Stimulated activated naive CD4-positive, alpha-beta T cell (primary cell): Measurements from ENCODE around the gene NTNG1.
A peak's percentile ranks its signal among the peaks of the same experiment; 100 is the strongest.
"Not testable (repeated sequence)": the region's sequence is repeated elsewhere in the genome, so short reads cannot be mapped to it uniquely, and the experiment has no call there.

Experiments used
- DNase-seq, 6 experiments: peaks; one replicate each; lab custom pipeline; 2025; lab: John Stamatoyannopoulos, UW

Gene NTNG1

DNA sequence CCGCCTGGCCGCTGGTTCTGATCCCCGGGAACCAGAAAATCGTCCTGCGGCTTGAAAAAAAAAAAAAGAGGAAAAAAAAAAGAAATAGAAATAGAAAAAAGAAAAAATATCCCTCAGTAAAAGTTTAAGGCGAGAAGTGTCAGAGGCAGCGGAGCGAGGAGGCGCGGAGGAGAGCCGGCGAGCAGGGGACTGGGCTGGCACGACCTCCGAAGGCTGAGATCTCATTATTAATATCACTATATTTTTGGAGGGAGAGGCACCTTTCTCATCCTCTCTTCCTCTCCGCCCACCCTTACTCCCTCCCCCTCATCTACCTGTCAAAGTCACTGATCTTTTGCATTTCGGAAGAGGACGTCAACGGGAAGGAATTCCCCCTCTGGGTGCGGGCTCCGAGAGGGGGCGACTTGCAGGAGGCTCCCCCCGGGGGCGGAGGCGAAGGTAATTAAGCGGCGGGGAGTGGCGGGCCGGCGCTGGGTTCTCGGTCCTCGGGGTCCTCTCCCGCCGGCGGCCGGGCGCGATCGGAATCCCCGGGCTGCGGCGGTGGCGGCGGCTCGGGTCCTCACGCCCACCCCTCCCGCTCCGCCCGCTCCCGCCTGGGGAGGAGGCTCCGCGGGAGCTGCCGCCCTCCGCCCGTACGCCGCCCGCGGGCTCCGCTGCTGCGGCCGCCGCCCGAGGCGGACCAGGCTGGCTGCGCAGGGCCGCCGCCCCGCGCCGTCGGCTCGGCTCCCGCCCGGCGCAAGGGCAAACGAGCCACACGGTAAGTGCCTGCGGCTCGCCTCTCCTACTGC lies at the start of gene NTNG1:
Gene NTNG1, plus strand, starts transcription at position 337 of the 788 bp plus-strand sequence.
- peak in 1 of 6 experiments; percentile 9 for DNase-seq

DNA sequence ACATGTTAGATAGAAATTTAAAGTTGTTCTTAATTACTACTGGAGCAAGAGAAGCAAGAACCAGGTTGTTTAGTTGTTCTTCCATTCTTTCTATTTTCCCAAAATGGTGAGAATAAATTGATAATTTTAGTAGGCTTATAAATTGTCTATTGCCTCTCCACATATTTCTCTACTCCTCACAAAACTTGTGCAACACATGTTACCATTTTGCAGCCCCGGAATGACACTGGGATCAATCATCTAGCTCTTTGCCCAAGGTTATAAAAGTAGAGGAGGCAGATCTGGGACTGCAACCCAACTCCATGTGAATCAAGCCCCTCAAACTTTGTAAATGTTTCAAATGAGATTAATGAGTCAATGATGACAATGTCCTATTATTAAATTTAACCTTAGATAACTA lies 49.4 kb upstream of the NTNG1 start:
- DNase-seq = no peak

DNA sequence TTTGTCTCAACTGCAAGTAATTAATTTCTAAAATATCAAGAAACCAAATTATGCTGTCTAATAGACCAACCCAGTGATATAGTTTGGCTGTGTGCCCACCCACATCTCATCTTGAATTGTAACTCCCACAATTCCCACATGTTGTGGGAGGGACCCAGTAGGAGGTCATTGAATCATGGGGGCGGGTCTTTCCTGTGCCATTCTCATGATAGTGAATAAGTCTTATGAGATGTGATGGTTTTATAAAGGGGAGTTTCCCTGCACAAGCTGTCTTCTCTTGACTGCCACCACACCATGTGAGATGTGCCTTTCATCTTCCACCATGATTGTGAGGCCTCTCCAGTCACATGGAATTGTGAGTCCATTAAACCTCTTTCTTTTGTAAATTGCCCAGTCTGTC lies 47.4 kb upstream of the NTNG1 start:
- not testable (repeated sequence) for DNase-seq

DNA sequence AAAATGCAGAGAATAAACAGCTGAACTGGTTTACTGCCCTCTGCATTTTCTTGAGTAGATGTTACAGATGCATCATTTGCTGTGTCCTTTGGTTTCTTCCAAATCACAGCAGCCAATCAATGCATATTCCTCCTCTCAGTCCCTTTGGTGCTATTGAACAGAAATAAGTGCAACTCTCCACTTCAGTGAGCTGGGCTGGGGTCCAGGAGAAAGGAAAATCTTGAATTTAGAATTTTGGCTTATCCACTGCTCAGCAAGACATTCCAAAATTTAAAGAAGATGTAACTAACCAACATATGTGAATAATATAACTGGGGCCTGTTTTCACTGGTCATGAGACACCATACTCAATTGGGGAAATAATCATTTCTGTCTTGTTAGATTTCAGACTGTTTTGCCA lies 45.2 kb upstream of the NTNG1 start:
- DNase-seq = no peak

DNA sequence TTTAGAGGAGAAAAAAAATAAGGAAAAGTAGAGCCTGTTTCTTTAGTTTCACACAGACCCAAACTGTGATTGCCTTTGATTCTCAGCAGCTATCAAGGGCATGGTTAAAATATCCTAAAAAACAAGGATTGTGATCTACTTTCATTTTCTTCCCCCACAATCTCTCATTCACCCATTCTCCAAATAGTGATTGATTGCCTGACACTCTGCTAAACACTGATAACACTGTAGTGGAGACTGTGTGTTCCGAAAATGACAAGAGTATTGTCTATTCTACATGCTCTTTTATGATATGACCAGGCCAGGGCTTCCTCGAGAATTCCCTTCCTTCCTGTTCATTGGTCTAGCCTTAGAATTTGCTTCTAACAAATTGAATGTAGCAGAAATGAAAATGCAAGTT lies 44.1 kb upstream of the NTNG1 start:
- no peak for DNase-seq

DNA sequence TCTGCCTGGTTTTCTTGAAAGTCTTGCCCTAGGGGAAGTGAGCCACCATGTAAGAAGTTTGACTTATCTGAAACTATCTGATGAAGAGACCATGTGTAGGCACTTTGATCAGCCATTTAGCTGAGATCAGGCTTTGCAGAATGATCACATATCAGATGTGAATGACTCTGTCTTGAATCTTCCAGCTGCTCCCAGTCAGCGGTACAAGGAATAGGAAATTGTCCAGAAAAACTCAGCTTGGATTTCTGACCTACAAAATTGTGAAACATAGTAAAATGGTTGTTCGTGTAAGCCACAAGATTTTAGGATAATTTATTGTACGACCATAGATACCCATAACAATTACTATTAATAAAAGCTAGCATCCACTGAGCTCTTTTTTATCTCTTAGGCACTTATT lies 41.9 kb upstream of the NTNG1 start:
- no peak for DNase-seq

DNA sequence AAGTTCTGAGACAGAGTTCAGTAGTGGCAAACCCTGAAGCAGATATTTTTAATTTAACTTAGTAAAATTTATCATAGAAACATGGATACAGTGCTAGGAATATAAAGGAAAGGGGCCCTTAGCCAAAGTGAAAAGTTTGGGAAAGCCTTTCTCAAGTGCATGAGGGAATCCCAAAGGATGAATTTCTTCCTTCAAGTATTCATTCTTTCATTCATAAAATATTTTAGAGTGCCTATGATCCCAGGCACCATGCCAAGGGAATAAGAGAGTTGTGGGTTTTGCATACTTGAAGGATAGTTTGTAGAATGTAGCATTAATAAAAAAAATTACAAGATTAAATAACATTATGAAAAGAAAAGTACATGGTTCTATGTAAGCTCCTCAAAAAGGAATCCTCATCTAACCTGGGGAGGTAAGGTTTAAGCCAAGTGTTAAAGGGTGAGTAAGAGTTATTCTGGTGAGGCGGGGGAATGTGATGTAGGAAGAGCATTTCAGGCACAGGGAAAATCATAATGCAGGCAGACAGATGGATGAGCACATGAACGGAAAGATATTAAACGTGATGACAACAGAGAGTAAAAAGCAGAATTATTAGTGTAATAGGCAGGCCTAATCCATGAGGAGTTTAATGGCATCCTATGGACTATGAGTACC lies 40.4 kb upstream of the NTNG1 start:
- DNase-seq = no peak

DNA sequence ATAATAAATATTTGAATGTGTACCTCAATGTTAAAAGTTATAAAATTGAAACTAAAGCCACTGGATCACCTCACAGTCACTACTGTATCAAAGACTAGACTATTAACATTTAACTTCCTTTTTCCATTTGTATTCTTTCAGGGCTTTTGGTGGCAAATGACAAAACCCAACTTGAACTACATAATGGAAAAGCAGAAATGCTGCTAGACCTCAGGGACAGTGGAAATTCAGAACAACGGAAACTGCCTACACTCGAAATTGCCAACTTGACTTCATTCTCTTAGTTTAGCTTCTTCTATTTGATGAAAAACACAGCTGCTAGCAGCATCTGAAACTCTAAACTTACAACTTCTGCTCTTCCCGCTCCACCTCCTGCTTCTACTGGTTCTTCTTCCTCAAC lies 34.9 kb upstream of the NTNG1 start:
- DNase-seq = no peak

DNA sequence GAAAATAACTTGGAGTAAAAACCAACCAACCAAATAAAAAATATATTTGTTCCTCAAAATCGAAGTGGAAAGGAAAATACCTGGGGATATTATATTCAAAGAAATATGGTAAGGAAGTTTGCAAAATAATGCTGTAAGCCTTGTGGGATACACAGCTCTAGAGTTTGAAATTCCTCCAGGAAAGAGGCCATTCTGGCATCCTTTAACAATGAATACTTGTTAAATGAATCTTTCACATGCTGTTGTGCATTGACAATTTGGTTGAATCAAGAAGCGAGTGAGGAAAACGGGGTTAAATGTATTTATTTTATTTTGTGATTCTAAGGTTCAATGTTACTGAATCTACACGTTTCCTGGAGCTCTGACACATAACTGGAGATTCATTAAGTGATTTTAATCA lies 30.5 kb upstream of the NTNG1 start:
- no peak for DNase-seq

DNA sequence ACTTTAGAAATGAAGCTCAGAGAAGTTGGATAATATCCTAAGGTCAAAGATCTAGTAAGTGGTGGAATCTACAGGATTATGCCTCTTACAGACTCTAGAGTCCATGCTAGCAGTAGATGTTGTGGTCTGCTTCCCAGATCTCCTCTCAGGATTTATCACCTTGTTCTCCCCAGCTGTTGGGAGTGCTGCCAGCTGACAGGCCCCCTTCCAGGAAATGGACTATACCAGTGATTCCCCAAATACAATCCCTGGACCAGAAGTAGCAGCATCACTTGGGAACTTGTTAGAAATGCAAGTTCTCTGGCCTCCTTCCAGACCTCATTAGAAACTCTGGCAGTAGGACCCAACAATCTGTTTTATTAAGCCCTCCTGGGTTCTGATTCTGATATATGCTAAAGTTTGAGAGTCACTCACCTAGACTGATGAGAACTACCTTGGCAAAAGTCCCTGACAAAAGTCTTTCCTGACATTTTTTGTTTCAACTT lies 24.5 kb upstream of the NTNG1 start:
- no peak for DNase-seq

DNA sequence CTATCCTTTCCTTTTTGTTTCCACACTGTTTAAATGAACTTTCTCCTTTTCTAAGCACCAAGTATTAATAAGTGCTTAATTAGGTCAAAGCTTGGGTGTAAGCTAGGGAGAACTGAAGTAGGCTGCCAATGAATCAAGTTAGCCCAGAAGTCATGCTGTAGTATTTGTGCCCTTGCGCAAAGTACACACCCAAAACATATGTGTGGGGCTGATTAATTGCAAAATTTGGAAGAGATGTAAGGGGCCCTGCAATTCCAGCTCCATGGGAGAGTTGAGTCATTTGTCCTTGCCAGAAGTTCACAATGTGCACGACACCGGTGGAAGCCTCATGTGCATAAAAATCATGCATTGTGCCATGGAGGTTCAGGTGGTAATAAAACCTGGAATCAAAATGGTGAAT lies 18.6 kb upstream of the NTNG1 start:
- DNase-seq = no peak

DNA sequence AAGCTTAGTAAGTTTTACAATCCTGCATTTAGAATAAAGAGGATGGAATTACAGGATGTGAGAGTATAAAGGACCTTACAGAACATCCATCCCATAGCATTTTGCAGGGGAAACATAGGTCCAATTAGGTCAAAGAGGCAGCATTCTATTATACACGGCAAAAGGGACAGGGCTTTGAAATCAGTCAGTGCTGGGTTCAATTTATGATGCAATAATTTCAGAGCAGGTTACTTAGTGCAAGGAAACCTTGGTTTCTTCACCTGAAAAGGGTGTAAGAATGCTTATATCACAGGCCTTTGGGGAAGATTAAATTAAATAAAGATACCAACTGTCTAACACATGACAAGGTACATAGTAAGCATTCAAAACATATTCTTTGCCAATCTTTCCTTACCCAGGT lies 17.1 kb upstream of the NTNG1 start:
- DNase-seq = no peak

DNA sequence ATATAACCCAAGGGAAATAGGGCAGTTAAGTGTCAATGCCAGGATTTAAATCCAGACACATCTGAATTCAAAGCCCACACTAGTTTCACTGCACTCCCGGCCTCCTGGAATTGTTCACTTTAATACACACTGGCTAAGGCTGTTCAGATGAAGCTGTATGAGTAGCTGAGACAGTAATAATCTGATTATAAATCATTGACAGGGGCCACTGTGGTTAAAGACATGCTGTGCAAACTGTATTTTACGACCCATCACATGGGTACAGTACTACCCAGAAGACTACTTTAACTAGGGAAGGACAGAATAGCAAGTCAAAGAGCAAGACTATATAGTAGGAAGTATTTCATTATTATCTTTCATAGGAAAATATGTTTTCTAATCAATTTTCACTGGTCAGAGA lies 16.1 kb upstream of the NTNG1 start:
- DNase-seq = no peak

DNA sequence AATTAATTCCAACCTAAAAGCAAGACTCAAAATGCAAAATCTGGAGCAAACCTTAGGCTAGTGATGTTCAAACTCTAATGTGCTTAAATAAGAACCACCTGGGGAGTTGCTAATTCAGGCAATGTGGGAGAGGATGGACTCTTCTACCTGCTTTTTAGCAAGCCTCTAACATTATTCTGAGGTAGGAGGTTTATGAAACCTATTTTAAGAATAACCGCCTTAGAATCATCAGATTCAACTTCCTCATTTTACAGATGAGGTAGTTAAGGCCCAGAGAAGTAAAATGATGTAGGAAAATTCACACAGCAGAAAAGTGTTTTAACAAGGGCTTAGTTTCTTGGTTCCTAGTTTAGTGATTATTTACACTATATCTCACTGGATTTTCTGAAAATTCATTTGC lies 8.6 kb upstream of the NTNG1 start:
- no peak for DNase-seq

DNA sequence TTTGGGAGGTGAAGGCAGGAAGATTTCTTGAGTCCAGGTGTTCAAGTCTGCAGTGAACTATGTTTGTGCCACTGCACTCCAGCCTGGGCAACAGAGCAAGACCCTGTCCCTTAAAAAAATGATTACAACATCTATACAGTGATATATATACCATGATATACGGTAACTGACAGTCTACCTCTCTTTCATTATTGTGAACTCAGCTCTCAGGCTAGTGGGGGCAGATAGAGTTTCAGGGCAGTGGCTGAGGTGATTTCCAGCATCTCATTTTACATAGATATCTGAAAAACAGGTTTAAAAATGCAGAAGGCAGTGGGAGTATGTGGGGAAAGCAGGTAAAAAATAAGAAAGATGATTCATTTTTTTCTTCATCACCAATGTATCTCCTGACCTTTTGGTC lies 8.1 kb upstream of the NTNG1 start:
- DNase-seq = no peak

DNA sequence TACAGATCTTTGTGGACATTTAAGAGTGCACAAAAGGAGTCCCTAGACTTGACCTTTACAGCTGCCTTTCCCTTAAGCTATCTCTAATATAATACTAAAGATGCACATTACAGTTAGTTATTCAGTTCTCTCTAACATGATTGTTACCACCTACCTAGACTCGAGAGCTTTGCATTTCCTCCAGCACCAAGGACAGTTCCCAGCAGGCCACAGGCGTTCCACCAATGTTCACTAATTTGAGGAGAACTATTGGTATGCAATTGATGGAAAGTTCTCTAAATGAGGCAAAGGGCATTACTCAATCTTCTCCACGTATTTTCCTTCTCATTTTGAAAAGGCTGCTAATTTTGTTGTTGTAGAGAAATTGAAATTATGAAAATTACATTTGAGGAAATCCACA lies 5.4 kb upstream of the NTNG1 start:
- no peak for DNase-seq

DNA sequence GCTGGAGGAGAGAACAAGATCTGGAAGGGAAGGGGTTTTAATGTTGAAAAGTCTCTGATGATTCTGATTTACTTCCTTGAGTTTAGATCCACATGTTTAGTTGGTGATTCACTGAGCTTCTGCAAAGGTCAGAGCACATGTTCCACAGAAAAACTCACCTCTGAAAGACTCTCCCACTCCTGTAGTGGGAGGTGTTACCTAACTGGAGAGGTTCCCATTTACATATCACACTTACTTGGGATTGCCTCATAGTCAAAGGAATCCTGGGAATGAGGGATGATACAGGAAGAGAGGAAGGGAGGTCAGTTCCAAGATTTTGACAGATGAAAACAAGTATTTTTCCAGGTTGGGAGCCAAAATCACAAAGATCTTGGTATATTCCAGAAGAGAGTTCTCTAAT lies 2.7 kb upstream of the NTNG1 start:
- DNase-seq = no peak

DNA sequence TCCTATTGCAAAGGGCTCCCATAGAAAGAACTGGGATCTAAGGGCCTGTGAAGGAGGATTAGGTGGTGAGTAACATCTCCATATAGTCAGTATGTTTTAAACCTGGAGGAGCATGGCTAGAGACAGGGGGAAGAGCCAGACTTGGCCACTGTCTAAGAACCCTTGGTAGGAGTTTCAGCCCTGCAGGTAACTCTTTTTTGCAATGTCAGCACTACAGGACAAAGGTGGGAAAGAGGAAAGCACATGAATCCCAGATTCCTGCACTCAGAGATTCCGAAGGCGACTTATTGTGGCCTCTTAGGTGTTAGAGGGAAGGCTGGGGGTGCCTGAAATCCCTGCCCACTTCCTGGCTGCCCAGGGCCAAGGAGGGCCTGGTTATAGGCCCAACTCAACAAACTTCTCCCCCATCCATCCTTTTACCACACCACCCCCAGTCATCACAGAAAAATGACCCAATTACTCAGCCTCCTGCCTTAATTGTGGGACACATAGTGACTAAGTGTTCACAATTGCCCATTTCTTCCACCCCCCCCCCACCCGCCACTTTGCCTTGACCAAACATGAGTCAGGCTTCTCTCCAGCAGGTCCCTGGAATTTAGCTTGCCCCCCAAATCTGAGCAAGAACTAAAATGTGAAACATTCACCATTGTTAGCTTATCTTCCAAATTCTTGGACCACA lies 1.9 kb upstream of the NTNG1 start:
- no peak for DNase-seq

DNA sequence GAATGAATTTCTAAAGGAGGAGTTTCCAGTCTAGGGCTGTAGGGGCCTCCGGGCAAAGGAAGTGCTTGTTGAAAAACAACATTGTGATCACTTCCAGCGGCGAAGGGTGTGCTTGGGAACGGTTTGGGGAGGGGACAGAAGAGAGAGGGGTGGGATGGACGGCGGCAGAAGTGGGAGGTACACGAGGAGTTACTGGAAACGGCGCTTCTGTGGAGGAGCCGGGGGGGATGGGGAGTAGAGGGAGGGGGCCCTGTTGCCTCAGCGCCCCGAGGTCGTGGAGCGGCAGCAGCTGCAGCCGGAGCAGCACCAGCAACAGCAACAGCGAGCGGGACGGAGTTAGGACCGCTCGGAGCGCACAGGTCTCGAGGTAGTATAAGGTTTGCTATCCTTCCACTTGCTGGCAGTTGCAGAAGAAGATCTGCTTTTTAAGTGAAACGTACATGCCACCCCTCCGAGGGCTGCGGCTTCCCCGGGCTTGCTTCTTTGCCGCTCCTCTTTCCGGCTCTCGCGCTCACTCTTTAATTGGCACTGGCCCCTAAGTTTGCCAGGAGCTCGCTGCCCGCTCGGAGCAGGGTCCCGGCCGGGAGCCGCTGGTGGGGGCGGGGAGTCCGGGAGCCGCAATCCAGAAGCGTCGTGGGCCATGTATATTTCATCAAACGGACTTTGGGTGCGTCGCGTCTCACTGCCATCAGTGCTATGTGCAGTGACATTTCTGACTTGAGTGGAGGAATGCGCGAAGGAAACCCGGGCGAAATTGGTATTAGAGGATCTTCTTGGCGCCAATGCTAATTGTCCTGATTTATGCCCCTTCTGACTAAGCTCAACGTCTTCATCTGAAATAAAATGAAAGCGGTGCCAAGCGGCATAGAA lies 771 bp upstream of the NTNG1 start:
- DNase-seq = peak in 2 of 6 experiments; percentile 10 to 21

DNA sequence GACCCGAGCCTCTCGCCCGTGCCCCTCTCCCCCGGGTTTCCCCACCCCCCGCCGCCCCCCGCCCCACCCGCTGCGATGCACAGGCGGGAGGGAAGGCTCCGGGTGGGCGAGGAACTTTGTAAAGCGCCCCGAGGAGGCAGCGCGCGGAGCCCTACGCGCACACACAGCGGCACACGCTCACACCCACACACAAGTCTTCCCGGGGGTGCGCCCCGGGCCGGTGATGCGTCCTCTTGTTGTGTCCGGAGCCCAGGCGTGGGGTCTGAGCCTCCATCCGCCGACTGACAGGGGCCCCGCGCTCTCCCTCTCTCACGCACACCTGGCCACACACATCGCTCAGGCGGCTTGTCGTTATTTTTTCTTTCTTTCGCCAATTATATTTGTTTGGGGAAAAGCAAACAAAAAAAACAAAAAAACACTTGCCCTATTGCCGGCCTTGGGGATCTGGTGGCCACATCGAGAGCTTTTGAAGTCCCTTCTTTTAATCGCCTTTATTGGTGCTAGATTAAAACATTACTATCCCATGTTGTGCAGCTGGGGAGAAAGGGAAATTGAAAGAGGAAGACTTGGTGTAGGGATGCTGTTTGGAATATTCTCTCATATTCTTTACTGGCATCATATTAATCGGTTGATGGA lies 770 bp downstream of the NTNG1 start:
- no peak for DNase-seq

DNA sequence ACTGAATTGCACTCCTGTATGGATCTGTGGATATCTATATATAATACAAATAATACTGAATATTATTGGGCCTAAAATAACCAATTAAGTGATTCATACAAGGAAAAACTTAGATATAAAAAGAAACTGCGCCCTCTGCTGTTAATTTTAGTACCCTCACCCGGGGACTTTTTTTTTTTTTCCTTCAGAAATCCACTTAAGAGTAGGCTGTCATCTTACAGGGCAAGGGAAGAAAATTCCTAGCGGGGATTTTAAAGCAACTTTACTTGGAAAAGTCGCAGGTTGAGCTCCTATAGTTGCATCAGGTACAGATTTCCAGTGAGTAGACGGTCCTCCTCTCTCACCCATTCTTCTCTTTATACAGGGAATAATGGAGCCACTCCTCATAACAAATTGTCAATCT lies 1.3 kb downstream of the NTNG1 start:
- peak in 3 of 6 experiments; percentile 2 to 17 (median 8) for DNase-seq

DNA sequence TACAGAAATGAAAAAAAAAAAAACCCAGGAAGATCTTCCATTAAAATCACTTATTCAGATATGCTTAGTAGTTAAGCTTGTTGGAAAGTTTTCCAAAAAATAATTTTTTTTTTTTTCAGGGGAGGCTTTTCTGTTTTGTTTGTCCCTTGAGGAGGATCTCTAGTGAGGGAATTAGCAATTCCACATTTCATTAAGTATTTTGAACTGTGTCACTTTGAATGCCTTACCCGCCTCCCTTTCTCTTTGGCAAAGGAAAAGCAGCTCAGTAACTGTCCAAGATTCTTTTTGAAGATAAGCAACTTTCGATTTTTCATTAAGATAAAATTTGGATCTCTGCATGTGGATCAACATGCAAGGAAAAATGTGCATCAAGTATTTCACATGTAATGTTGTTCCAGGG lies 1.8 kb downstream of the NTNG1 start:
- no peak for DNase-seq
